Adrenal gland (tissue), 5 donors: ENCODE results near the gene PINK1.

ENCODE experiments used
- POLR2A ChIP-seq, 2 donors: fragments of 450-650 bp; IDR thresholded peaks; one replicate each; pipeline ENCODE4 v1.6.1; 2017; ENCODE audit warnings: antibody characterized with exemption in 2 of 2, mild to moderate bottlenecking in 2 of 2, moderate library complexity in 1 of 2
- TF ChIP-seq, protein P1 (sequence below), 6 experiments: fragments of 450-650 bp in 4 of 6; fragments of 200-600 bp in 2 of 6; sonication (generic) in 1 of 6; IDR thresholded peaks; 1 replicate in 5 of 6; 2 replicates in 1 of 6; pipeline versions ENCODE4 v1.5.1 to v1.8.0; 2016 to 2021; ENCODE audit warnings: antibody characterized with exemption in 6 of 6, mild to moderate bottlenecking in 2 of 6, moderate library complexity in 1 of 6
- donor health status: DM: no; HTN: no; CAD: no.

DNA sequence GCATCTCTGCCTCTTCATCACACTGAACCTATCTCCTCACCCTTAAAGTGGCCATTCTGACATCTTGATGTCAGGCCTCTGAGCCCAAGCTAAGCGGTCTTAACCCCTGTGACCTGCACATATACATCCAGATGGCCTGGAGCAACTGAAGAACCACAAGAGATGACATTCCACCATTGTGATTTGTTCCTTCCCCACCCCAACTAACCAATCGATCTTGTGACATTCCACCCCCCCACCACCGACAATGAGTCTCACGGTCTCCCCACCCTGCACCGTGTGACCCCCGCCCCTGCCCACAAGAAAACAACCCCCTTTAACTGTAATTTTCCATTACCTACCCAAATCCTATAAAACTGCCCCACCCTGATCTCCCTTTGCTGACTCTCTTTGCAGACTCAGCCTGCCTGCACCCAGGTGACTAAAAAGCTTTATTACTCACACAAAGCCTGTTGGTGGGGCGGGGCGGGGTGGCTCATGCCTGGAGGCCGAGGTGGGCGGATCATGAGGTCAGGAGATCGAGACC, 21.0 kb upstream of the PINK1 start:
- TF ChIP-seq, protein P1, sequence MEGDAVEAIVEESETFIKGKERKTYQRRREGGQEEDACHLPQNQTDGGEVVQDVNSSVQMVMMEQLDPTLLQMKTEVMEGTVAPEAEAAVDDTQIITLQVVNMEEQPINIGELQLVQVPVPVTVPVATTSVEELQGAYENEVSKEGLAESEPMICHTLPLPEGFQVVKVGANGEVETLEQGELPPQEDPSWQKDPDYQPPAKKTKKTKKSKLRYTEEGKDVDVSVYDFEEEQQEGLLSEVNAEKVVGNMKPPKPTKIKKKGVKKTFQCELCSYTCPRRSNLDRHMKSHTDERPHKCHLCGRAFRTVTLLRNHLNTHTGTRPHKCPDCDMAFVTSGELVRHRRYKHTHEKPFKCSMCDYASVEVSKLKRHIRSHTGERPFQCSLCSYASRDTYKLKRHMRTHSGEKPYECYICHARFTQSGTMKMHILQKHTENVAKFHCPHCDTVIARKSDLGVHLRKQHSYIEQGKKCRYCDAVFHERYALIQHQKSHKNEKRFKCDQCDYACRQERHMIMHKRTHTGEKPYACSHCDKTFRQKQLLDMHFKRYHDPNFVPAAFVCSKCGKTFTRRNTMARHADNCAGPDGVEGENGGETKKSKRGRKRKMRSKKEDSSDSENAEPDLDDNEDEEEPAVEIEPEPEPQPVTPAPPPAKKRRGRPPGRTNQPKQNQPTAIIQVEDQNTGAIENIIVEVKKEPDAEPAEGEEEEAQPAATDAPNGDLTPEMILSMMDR (IDR thresholded peaks at IDR 0.05), result no peak
- TF ChIP-seq POLR2A (IDR thresholded peaks at IDR 0.05), result no peak
